ENCODE measurements around the gene KCNJ11.
A peak's percentile ranks its signal among the peaks of the same experiment; 100 is the strongest.

KCNJ11 gene

GRCh38 chr11:17368551-17368950, 19.9 kb downstream of the KCNJ11 start:
- no peak for DNase-seq (ENCODE audit: low read depth in 2 of 2, low spot score in 1 of 2)

GRCh38 chr11:17366495-17366894, 22.0 kb downstream of the KCNJ11 start:
- no peak for DNase-seq (ENCODE audit: low read depth in 2 of 2, low spot score in 1 of 2)

DNA sequence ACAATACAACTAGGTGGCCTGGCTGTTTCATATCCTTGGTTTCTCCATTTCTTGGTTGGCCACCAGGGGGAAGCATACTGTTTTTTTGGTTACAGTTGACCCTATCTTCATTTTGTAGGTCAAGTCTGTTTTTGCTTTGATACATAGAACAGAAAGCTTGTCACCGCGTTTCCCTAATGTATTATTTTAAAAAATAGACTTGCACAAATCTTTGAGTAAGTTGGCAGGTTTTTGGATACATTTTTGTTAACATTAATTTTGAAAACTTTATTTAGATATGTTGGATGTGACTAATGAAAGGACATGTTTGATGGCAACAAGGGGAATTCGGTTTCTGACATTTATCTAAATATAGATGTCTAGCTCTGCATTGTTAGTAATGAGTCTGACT, 33.9 kb downstream of the KCNJ11 start:
- peak; percentile 36 to 40 for DNase-seq (ENCODE audit: low read depth in 2 of 2, low spot score in 1 of 2)

- no peak for DNase-seq (ENCODE audit: low read depth in 2 of 2, low spot score in 1 of 2)
Observed at GRCh38 chr11:17353821-17354600, 34.4 kb downstream of the KCNJ11 start.

- DNase-seq (ENCODE audit: low read depth in 2 of 2, low spot score in 1 of 2), result peak in 1 of 2 donors; percentile 60
Observed at GRCh38 chr11:17352950-17353820, 35.3 kb downstream of the KCNJ11 start.

DNA sequence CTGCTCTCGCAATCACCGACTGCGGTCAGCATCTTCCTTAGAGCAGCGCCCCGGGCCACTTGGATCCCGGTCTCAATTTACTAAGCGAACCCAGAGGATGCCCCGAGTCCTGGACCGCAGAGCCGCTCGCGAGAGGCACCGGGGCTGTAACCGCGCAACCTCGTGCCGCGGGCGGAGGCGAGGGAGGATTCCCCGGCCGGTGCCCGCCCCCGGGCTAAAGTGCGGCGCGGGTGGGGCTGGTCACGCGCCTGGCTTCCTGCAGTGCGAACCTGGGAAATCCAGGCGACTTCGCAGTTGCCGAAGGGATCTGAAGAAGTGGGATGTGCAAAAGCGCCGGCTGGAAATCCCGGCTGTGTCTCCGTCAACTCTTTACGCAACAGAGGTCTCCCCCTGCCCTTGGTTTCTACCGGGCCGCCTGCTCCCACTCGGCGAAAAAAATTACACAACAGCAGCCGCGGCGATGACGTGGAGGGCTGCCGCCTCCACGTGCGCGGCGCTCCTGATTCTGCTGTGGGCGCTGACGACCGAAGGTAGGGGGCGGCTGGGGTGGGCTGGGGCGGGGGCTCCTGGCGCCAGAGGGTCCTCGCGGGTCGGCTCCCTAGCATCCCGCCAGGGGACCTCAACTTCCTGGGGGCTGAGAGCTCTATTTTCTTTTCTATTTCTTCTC, 36.8 kb downstream of the KCNJ11 start, which contains the start of gene NCR3LG1:
Gene NCR3LG1 (plus strand): TSS at position 291 of the 667 bp plus-strand sequence. CDS start 170 bp downstream, at position 461.
- peak in 1 of 2 donors; percentile 59 for DNase-seq (ENCODE audit: low read depth in 2 of 2, low spot score in 1 of 2)

DNA sequence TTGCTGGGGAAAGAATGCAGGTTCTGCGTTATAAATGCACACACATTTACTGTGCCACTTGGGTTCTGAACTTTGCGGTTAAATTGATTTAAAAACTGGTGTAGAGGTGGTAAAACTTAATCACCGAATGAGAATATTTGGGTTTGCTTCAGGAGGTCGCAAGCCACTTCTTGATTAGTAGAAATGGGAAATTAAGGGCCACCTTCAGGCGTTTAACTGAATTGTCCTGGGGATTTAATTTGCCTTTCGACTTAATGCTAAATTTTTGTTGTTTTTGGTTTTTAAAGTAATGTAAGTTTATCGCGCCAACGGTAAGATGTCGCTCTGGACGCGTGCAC, 37.3 kb downstream of the KCNJ11 start:
- no peak for DNase-seq (ENCODE audit: low read depth in 2 of 2, low spot score in 1 of 2)

- no peak for DNase-seq (ENCODE audit: low read depth in 2 of 2, low spot score in 1 of 2)
Observed at GRCh38 chr11:17350455-17351171, 37.8 kb downstream of the KCNJ11 start.

GRCh38 chr11:17347676-17348075, 40.8 kb downstream of the KCNJ11 start:
- DNase-seq (ENCODE audit: low read depth in 2 of 2, low spot score in 1 of 2), result no peak

DNA sequence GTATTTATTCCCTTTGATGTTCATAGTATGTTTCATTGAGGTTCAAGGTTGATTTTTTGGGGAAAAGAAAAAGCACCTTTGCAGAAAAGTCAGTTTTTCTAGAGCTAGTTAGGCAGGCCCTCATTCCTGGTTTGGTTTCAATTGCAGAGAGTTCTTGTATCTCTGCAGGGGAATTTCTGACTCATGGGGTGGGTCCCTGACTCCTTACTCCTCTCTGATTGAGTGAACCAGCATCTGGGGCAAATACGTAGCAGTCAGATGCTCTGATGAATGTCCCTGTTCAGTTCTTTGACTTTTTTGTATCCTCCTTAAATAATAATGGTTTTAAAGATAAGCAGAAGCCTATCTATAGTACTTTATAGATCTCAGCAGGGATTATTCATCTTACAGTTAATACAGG, 44.6 kb downstream of the KCNJ11 start:
- peak in 1 of 2 donors; percentile 20 for DNase-seq (ENCODE audit: low read depth in 2 of 2, low spot score in 1 of 2)

- no peak for DNase-seq (ENCODE audit: low read depth in 2 of 2, low spot score in 1 of 2)
Observed at GRCh38 chr11:17343257-17343656, 45.2 kb downstream of the KCNJ11 start.

Data from stimulated activated CD8-positive, alpha-beta memory T cell treated with anti-CD3 and anti-CD28 coated beads, Interleukin-4, amount 100 ng/mL, for 4 hours (primary cell).